ENCODE results near the gene SRC. TPM values are rescaled to one million over a fixed set of nuclear protein-coding genes. Genes with fewer than 3 reads are reported as not detected.

Gene SRC
- total RNA-seq, 1 donor from 2014 or later, result 48.6 TPM

DNA sequence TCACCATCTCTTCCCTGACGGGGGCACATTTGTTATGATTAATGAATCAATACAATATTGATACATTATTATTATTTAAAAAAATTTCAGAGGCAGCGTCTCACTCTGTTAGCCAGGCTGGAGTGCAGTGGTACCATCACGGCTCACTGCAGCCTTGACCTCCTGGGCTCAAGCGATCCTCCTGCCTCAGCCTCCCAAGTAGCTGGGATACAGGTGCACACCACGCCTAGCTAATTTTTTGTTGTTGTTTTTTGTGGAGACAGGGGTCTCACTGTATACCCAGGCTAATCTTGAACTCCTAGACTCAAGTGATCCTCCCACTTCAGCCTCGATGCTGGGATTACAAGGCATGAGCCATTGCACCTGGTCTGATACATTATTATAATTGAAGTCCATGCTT is 4.9 kb upstream of the SRC start:
- Histone ChIP-seq H3K4me1 (peaks cover 39% of the 10 kb centered on the region), H3K4me3 (no peak overlapping the region), H3K27ac (no peak overlapping the region), H3K27me3 (no peaks in the 10 kb centered on the region), H3K36me3 (no peaks in the 10 kb centered on the region), H3K9me3 (no peaks in the 10 kb centered on the region)
- TF ChIP-seq, protein P1, sequence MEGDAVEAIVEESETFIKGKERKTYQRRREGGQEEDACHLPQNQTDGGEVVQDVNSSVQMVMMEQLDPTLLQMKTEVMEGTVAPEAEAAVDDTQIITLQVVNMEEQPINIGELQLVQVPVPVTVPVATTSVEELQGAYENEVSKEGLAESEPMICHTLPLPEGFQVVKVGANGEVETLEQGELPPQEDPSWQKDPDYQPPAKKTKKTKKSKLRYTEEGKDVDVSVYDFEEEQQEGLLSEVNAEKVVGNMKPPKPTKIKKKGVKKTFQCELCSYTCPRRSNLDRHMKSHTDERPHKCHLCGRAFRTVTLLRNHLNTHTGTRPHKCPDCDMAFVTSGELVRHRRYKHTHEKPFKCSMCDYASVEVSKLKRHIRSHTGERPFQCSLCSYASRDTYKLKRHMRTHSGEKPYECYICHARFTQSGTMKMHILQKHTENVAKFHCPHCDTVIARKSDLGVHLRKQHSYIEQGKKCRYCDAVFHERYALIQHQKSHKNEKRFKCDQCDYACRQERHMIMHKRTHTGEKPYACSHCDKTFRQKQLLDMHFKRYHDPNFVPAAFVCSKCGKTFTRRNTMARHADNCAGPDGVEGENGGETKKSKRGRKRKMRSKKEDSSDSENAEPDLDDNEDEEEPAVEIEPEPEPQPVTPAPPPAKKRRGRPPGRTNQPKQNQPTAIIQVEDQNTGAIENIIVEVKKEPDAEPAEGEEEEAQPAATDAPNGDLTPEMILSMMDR (IDR thresholded peaks at IDR 0.05), result no peak
- TF ChIP-seq POLR2AphosphoS5 (IDR thresholded peaks at IDR 0.05; ENCODE audit: insufficient read depth in 1 of 2, low read depth in 1 of 2) (no peak), POLR2A (IDR thresholded peaks at IDR 0.05) (no peak)
- intact Hi-C loops (cut with DNase I), result no loop called here
- no peak for DNase-seq (ENCODE audit: extremely low spot score in 2 of 2)

DNA sequence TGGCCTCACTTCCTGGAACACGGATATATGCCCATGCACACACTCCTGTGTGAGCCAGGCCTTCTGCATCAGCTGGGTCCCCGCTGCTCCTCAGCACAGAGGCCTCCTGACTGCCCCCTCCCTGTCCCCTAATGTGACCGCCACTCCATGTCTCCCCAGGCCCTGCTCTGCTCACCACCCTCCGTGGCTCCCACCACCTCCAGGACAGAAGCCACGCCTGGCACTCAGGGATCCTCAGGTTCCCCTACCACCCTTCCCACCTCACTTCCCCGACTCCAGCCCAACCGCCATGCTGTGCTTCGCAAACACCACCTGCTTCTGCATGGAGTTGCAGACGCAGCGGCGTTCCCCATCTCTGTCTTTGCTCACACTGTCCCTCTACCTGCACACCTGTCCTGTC is 4.3 kb upstream of the SRC start:
- Histone ChIP-seq H3K27me3 (no peaks in the 10 kb centered on the region), H3K36me3 (no peaks in the 10 kb centered on the region), H3K9me3 (no peaks in the 10 kb centered on the region), H3K4me1 (peaks cover 36% of the 10 kb centered on the region), H3K4me3 (no peak overlapping the region), H3K27ac (no peak overlapping the region)
- no peak for DNase-seq (ENCODE audit: extremely low spot score in 2 of 2)
- intact Hi-C loops (cut with DNase I), result no loop called here
- TF ChIP-seq POLR2AphosphoS5 (IDR thresholded peaks at IDR 0.05; ENCODE audit: insufficient read depth in 1 of 2, low read depth in 1 of 2) (no peak), POLR2A (IDR thresholded peaks at IDR 0.05) (no peak)
- TF ChIP-seq, protein P1 (IDR thresholded peaks at IDR 0.05), result no peak

DNA sequence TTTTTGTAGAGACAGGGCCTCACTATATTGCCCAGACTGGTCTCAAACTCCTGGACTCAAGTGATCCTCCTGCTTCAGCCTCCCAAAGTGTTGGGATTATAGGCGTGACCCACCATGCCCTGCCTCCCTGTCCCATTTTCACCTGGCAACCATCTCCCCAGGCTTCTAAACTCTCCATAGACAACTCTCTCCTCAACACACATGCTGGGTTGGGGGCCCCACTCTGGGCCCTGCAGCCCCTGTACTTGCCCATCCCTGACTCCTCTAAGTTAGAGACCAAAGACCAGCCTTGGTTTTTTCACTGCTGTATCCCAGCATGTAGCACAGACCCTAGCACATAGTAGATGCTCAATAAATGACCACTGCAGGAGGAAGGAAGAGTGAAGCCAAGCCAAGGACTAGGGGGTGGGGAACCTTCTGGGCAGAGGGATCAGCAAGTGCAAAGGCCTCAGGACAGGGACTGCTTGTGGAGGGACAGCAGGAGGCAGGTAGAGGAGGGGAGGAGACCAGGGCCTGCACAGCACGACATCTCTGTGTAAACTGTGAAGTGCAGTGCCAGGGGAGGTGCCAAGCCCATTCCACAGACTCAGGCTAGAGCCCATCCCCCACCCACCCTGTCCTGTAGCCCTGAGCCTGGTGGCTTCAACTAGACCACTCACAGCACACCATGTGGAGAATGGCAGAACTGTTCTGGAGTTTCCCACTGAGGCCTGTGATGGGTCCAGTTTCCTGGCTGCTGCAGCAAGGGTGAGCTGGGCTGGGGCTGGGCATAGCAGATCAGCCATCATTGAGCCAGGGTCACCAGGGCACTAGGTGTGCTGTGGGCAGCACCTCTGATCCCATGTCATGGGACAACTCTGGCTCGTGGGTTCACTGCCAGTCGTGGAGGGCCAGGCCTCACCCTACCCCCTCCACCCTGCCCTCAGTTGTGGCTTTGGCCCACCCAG is 3.4 kb upstream of the SRC start:
- no peak for TF ChIP-seq POLR2AphosphoS5 (IDR thresholded peaks at IDR 0.05; ENCODE audit: insufficient read depth in 1 of 2, low read depth in 1 of 2)
- TF ChIP-seq POLR2A (IDR thresholded peaks at IDR 0.05), result no peak
- TF ChIP-seq, protein P1 (IDR thresholded peaks at IDR 0.05), result no peak
- intact Hi-C loops (cut with DNase I), result no loop called here

DNA sequence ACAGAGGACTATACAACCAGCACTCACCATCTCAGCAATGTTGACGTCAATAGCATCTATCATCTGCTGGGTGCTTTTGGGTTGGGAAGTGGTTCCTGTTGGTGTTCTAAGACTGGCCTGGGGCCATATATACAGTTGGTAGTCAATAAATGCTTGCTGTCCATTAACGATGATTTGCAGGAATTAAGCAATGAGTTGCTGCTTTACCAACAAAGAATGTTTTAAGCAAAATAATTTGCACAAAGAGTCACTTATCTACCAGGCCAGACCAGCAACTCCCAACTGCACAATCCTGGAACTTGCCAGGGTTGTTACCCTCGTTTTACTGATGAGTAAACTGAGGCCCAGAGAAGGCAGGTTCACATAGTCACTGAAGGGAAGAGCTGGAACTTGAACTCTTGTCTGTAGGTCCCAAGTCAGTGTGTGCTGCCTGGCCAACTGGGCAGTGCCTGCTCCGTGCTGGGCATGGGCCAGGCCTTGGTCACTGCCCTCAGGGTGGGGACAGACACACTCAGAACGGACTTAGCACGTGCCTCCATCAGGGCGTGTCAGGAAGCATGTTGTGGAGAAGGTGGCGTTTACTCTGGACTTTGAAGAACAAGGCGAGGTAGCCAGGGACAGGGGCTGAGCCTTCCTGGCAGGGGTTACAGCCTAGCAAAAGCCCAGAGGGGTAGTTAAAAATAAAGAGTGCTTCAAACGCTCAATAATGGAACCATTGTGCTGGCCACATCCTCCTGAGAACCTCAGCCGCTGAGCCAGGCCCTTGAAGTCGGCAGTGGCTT is 2.5 kb upstream of the SRC start:
- Histone ChIP-seq H3K9me3 (no peaks in the 10 kb centered on the region), H3K4me1 (peaks cover 44% of the 10 kb centered on the region), H3K4me3 (no peak overlapping the region), H3K27ac (peak overlapping the region; percentile 94), H3K36me3 (no peaks in the 10 kb centered on the region), H3K27me3 (no peaks in the 10 kb centered on the region)
- no peak for TF ChIP-seq POLR2AphosphoS5 (IDR thresholded peaks at IDR 0.05; ENCODE audit: insufficient read depth in 1 of 2, low read depth in 1 of 2)
- TF ChIP-seq, protein P1 (IDR thresholded peaks at IDR 0.05), result no peak
- no peak for TF ChIP-seq POLR2A (IDR thresholded peaks at IDR 0.05)
- intact Hi-C loops (cut with DNase I), result no loop called here
- DNase-seq (ENCODE audit: extremely low spot score in 2 of 2), result no peak

More for the DNA sequence above, 3.4 kb upstream of the SRC start:
- no peak for DNase-seq (ENCODE audit: extremely low spot score in 2 of 2)
- Histone ChIP-seq H3K4me1 (peaks cover 36% of the 10 kb centered on the region), H3K36me3 (no peaks in the 10 kb centered on the region), H3K27me3 (no peaks in the 10 kb centered on the region), H3K27ac (no peak overlapping the region), H3K4me3 (no peak overlapping the region), H3K9me3 (no peaks in the 10 kb centered on the region)
